Hepatocyte (in vitro differentiated cells): ENCODE data around the gene MX2.

Source experiments
- CTCF ChIP-seq: fragments of 200-600 bp; sonication (generic); IDR thresholded peaks from 2 replicates; pipeline ENCODE4 v1.5.1; 2016; ENCODE audit warnings: antibody characterized with exemption, mild to moderate bottlenecking; ENCODE audit not compliant: poor library complexity
- EZH2phosphoT487 ChIP-seq: fragments of 200-600 bp; sonication (generic); IDR thresholded peaks from one replicate; pipeline ENCODE4 v1.6.1; 2018; ENCODE audit warnings: antibody characterized with exemption, mild to moderate bottlenecking, low read depth, moderate library complexity; ENCODE audit not compliant: unreplicated experiment, severe bottlenecking

- TF ChIP-seq CTCF: no peak
- no peak for TF ChIP-seq EZH2phosphoT487
These were observed 73.9 kb downstream of the MX2 start for GRCh38 chr21:41435706-41436105.
